NCI-H1417 treated with DMSO at 0.1 percent for 48 hours (cell line): Measurements from ENCODE around the gene CMSS1.
"Not testable (repeated sequence)": the region's sequence is repeated elsewhere in the genome, so short reads cannot be mapped to it uniquely, and the experiment has no call there.

Experiments used
- DNase-seq: peaks from one replicate; lab custom pipeline; 2025; lab: John Stamatoyannopoulos, UW

The CMSS1 gene

DNA sequence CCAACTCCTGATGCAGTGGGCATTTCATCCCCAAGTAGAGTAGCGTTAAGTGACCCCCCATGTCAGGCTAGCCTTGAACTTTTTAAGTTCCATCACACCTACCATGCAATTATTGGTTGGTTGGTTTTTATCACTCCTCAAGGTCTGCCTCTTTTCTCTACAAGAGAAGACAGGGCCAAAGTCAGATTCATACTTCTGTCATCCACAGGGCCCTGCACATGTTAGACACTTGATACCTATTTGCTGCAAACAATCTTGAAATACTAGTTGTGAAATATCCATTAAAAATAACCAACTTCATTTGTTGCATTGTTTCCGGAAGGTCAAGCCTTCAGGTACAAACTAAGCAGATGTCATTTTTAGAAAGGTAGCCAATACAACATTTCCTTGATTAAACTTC is 1.2 kb downstream of the CMSS1 start:
- DNase-seq = no peak

DNA sequence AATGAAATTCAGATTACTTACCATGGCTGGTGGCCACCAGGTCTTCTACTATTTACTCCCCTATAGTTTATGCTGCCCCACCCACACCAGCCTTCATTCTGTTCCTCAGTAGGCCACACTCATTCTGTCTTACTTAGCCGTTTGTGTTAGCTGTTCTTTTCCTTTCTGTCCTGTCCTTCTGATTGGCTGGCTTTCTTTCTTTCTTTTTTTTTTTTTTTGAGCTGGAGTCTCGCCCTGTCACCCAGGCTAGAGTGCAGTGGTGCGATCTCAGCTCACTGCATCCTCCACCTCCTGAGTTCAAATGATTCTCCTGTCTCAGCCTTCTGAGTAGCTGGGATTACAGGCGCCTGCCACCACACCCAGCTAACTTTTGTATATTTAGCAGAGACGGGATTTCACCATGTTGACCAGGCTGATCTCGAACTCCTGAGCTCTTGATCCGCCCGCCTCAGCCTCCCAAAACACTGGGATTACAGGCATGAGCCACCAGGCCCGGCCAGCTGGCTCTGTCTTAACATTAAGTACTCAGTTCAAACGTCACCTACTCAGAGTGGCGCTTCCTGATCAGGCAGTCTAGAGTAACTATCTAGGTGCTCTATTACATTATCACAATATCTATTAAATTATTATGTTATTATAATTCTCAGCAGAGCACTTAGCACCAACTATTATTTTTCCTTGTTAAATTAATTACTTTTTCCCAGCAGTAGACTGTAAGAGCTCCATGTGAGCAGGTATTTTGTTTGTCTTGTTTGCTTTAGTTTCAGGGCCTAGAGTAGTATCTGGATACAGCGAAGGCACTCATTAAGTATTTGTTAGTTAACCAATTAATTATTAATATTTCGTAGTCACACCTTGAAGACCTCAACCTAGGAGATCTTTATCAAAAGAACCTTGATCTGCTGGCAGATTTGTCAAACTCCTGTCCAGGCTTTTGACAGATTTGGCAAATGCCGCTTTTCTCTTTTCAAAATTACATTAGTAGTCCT is 6.4 kb downstream of the CMSS1 start:
- DNase-seq = no peak

DNA sequence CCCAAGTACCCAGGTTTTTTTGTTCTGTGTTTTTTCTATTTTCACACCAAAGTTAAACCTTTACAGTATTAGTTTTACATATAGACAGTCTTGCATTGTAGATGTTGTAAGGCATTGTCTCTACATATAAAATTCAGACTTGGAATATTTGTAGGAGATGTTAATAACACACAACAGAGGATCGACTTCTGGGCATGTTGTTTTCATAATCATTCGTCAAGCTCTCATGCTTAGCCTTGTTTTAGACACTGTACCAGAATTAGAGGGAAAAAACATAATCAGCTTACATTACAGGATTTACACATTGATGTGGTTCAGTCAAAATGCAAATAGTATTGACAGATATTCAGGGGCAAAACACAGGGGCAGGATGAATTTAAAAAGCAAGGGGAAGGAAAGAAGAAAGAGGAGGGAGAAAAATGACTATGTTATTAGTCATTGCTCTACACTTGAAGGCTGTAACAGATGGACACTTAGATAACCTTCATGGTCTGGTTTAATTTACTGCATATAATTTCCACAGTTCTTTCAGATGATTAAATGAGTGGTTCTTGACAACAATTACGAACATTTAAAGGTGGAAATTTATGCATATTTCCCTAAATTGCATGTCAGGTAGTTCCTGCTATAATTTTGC is 7.5 kb downstream of the CMSS1 start:
- DNase-seq = no peak

DNA sequence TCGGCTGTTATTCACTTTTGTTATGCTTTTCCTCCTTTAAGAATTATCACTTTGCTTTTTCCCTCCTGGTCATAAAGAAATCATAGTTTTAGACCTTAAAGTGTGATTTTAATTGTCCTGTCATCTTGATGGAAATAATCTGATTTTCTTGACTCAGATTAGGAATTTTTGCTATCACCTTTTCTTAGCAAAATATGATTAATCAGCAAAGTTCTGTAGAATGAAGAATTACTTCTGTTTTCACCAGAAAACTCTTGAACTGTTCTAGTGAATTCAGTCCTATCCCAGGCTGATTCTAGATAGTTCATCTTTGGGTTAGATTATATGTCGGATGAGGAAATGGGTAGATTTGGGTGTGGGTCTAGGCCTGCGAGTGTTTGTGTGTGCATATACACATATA is 12.2 kb downstream of the CMSS1 start:
- DNase-seq = no peak

DNA sequence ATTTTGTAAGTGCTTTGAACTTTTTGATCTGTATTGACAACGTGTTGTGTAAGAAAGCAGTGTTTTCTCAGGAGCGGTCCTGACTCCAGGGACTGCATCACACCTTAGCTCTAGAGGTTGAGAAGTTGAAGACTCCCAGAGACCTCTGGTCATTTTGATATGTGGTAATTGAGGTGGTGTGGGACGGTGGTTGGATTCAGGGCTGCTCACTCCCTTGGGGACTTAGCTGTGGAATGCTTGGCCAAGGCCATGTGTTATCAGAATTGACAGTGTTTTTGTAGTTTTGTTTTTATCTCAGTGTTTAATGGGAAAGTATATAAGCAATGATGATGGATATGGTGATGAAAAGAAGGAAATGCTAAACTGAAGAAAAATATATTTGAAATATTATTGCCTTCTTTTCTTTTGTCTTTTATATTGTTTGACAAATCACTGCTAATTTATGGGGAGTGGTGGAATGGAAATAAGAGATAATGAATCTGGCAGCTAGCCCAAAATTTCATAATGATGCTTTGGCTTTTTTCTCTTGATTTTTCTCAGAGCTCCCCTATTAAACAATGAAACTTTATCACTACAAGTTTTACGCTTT is 16.0 kb downstream of the CMSS1 start:
- no peak for DNase-seq

DNA sequence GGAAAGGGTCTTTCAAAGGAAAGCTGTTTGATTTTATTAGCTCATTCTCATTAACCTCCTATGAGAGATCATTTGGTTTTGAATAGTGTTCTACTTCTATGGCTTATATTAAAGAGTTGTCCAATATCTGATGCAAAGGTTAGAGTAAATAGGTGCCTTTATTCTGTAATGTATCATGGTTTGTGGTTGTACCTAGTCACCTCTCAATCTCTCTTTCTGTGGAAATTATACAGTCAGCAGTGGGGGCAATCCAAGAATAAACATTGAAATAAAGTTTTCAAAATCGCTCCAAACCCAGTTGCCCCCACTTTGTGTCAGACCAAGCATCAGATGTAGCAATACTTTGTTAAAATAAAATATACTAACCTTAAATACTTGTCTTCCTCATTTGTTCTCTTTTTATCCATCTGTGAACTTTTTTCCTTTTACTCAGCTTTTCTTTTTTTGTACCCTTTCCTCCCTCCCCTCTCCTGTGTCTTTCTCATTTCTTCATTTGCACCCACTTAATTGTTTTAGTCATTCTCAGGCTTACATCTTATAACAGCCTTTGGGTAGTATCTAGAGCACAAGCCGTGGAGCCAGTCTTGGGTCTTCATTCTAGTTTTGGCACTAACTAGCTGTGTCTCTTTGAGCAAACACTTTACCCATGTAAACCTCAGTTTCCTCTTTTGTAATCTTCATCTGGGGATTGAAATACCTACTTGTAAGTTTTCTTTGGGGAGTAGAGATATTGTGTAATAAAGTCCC is 16.7 kb downstream of the CMSS1 start:
- no peak for DNase-seq

DNA sequence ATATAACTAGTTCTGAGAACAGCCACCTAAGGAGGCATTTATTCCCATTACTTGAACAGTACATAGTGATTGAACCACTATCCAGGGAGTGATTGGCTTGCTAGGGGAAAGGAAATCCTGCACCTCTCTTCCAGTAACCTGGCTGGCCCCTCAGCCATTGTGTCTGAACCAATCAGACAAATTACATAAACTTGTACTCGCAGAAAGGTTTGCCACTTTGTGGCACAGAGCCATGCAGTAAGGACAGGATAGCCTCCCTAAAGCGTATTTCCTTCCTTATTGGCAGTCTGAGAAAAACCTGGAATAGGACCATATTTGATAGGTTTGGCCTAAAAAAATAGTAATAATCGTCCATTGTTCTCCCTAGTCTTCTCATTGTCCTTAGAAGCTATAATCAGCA is 19.0 kb downstream of the CMSS1 start:
- DNase-seq = no peak

DNA sequence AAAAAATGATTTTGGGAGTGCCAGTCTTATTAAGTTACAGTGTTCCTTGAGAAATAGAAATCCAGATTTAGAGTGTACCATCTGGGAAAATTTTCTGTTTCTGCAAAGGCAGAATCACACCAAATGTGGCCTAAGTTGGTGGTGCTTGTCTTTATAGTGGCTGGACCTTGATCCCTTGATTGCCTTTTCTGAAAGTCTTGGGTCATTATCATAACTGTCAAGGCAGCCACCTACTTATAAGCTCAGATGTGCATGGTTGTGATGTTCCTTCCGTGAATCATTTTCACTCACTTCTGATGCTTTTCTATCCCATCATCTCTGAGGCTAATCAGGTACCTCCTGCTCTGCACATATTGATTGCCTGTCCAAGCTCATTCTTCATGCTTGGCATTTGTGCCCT is 20.1 kb downstream of the CMSS1 start:
- no peak for DNase-seq

DNA sequence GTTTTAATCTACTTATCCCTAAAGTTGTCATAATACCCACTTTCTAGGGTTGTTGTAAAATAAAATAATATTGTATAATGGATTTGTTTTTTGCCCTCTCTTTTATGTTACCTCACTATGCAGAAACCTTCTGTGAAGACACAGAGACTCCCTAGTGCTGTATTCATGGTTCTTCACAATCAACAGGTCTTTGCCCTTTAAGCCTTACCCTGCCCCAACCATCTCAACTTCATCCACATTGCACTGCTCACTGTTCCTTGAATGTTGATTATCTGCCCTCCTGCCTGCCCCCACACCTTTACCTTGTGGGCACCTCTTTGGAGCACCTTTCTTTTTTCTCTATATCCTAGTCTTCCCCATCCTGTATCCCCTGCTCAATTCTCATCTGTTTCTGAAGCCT is 21.1 kb downstream of the CMSS1 start:
- DNase-seq = no peak

DNA sequence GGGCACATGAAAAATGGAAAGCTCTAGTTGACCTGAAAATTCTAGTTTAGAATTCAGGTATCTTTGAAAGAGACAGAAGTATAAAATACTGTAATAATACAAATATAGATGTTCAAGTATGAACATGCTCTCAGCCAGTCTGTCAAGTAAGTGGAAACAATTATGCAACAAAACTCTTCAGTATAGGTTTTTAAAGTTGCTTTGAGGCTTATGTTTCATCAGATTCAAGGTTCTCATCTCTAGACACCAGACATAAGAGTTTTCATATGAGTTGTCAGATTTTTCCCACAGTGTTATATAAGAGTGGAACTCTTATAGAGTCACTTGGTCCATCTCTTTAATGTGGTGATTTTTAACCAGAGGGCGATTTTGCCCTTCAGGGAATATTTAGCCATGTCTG is 22.0 kb downstream of the CMSS1 start:
- no peak for DNase-seq

DNA sequence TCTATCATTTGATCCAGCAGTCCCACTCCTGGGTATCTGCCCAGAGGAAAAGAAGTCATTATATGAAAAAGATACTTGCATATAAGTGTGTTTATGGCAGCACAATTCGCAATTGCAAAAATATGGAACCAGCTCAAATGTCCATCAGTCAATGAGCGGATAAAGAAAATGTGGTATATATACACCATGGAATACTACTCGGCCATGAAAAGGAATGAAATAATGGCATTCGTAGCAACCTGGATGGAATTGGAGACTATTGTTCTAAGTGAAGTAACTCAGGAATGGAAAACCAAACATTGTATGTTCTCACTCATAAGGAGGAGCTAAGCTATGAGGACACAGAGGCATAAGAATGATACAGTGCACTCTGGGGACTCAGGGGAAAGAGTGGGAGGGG is 24.3 kb downstream of the CMSS1 start:
- DNase-seq = not testable (repeated sequence)

DNA sequence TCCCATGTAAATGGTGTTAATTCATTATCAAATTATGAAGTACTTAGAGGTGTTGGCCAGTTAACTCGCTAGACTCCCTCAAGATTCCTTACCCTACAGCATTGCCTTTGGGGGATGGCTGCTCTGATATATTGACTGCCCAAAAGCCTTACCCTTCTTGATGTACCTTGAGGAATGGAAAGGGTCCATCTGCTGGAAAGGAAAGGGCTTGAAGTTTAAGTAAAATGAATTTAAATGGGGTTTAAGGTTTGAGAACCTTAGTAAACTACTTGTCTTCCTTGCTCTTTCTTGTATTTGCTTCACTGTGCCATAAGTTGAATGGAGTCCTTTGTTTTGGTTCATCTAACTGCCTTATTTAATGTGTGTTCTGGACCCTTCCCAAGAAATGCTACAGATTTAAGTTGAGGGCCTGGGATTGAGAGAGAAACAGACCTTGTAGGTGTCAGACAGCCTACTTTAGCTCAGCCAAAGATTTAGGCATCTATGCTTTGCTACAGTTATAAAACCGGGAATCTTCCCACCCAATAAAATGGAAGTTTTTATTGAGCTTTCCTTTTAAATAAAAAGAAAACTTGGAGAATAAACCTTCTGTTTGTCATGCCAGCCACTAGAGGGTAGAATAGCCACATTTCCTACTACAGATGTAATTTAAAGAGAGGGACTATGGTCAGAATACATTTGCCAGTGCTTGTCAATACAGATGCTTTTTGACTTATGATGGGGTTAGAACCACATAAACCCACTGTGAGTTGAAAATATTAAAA is 25.3 kb downstream of the CMSS1 start:
- peak; percentile 40 for DNase-seq

DNA sequence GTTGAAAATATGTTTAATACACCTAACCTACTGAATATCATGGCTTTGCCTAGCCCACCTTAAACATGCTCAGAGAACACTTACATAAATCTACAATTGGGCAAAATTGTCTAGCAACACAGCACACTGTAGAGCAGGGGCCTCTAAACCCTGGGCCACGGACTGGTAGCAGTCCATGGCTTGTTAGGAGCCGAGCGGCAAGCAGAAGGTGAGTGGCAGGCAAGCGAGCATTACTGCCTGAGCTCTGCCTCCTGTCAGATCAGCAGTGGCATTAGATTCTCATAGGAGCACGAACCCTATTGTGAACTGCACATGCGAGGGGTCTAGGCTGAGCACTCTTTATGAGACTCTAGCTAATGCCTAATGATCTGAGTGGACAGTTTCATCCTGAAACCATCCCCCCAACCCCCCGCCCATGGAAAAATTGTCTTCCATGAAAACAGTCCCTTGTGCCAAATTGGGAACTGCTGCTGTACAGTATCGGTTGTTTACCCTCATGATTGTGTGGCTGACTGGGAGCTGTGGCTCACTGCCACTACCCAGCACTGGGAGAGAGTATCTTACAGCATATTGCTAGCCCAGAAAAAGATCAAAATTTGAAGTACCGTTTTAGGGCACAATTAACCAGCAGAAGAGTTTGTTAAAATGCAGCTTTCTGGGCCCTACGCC is 26.1 kb downstream of the CMSS1 start:
- DNase-seq = no peak

DNA sequence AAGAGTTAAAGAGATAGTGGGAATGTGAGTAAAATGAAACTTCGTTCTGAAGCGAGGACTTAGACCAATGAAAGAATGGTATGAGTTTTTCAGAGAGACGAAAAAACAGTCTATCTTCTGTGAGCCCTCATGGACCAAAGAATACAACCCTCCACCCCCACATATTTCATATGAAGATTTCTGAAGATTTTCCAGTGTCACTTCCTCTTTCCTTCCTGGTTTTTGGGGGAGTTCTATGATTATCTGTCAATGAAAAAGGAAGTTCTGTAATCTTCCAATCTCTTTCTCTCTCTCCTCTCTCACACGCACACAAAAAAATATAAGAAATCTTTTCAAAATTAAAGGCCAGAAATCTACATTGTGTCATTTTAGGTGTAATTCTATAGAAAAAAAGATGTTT is 27.7 kb downstream of the CMSS1 start:
- no peak for DNase-seq

DNA sequence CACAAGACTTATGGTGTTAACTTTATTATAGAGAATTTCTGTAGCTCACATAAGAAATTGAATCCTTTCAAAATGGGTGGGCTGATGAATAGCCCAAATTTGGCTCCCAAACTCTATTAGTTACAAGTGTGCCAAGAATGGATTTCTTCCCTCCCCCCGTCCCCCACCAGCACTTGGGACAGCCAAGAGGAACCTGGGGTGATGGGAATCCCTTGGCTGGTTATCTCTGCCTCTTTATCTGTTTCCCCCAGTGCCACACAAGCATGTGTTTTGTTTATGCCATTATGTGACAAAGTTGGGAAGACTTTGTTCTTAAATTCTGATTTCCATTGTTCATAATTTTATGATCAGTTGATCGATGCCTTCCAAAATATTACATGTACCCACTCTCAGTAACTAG is 28.3 kb downstream of the CMSS1 start:
- DNase-seq = no peak

DNA sequence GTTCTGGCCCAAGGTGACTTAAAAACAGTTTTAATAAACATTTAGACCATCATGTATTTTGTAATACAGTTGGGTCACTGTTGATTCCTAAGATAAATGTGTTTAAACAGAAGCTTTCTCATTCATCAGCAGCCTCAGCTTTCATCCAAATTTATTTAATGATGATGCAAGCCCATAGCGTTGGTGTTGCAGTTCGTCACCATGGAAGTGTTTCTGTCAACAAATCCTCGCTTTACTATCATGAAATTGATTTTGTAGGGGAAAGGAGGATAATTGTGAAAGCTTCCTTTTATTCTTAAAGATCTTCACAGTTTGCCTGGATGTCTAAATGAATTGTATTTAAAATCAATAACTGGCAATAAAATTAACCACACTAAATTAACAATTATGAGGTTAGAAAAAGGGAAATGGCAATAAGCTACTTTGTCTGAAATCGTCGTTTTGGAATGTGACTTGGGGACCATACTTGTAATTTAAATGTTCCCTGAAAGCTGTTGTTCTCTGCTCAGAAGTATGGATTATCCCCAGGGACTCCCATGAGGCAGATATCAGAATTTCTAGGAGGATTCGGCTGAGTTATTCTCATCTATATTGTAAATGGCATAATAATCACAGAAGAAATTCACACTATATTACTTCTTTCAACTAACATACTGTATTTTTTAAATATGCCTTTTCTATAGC is 29.0 kb downstream of the CMSS1 start:
- DNase-seq = no peak

DNA sequence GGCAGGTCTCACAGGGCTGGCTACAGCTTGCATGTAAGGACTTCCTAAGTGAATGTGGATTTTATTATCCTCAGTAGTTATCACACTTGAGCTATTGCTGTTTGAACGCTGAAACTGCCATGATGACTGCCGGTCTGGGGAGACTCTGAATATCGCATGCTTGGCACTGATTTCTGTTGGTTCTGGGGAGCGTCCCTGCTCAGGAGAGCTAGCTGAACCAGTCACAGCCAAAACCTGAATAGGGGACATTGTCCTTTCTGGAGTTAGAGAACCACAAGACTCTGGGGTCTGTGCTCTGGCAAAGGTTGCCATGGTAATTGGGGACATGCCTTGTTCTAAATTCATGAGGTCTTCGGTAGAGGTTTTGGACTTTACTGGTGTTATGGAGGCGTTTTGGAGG is 30.8 kb downstream of the CMSS1 start:
- DNase-seq = no peak

DNA sequence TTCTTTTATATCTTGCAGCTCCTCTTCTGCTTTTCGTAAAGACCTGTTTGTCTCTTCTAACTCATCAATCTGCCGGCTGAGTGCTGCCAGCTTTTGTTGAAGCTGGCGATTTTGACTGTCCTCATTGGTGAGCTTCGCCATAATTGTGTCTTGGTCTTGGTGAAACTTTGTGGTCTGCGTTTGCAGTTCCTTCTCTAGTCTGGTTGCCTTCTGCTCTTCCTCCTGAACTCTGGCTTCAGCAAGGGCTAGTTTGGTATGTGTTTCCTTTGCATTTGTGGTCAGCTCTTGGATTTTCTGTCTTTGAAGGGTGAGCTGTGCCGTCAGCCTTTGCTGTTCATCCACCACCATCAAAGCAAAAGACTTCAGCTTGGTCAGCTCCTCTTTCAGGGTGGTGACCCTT is 32.9 kb downstream of the CMSS1 start:
- no peak for DNase-seq

DNA sequence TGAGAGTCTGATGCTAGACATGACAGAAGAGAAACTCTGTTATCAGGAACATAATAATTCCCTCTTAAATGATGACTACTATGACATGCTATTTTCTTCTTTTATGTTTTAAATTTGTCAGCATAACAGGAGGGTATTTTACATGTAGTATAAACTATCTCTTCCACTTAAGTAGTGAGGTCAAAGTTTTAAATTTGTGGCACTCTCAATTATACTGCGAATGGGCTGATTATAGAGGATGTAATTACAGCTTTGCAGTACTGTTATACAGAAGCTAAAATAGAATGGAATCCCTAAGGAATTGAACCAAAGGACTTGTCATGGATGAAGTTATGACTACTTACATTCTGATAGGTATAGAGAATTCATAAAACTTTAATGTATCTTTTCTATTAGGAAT is 34.3 kb downstream of the CMSS1 start:
- no peak for DNase-seq

DNA sequence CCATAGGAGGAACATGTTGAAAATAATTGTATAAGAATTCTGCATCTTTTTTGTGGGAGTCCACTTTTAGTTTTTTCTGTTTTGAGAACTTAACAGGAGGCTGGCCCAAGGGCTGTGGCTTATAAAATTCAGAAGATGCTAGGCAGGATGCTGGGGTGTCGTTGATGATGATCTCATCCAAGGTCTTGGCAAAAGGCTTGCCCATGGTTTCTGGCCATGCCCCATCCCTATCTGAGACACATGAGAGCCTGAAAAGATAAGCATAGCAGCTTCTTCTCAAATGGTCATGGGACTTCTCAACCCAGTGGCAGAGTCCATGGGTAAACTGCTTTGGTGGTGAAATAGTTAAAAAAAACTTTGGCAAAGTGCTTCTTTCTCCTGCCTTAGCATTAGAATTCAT is 35.2 kb downstream of the CMSS1 start:
- DNase-seq = no peak
